Measurements from ENCODE around the gene EFL1. TPM values are rescaled to one million over a fixed set of nuclear protein-coding genes. Genes with fewer than 3 reads are reported as not detected.

Gene EFL1
- total RNA-seq, 1 experiment from 2014 or later: 21.4 TPM

DNA sequence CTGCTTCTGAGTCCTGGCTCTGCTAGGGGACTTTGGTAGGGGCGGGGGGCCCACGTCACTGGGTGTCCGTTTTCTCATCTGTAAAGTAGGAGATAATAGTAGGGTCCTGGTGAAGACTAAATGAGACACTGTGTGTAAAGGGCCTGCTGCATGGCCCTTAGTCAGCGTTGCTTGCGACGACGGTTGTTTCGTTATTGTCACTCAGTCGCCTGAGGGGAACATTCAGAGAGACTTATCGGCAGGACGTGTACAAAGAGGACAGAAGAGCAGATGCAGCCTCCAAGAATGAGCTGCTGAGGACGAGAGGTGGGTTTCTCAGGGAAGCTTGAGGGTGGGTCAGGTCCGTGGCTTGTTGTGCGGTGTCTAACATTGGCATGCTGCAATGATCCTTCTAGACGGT lies 163.9 kb downstream of the EFL1 start:
- Histone ChIP-seq H3K27me3 (ENCODE audit: control insufficient read depth, insufficient read depth, low read length) (no peaks in the 10 kb centered on the region; the same call in none of the 2 replicates), H3K4me3 (ENCODE audit: insufficient read depth, low read depth, low read length) (no peak overlapping the region), H3K36me3 (replicated peaks; ENCODE audit: control insufficient read depth, insufficient read depth, low read length) (no peaks in the 10 kb centered on the region)
- no peak for DNase-seq

DNA sequence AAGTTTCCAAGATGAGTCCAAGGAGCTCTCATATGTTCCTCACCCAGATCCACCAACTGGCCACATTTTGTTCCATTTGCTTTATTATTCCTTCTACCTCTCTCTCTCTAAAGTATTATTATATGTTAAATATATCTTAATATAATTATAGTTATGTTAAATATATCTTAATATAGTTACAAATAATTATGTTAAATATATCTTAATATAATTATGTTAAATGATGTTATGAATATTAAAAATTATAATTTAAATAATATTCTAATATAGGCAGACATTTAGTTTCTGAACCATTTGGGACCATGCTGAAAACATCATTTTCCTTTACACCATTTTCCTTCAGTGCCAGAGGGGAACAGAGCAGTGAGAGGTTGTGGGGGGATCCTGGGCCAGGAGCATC lies 166.7 kb downstream of the EFL1 start:
- Histone ChIP-seq H3K27me3 (ENCODE audit: control insufficient read depth, insufficient read depth, low read length) (no peaks in the 10 kb centered on the region; the same call in none of the 2 replicates), H3K4me3 (ENCODE audit: insufficient read depth, low read depth, low read length) (no peak overlapping the region), H3K36me3 (replicated peaks; ENCODE audit: control insufficient read depth, insufficient read depth, low read length) (no peaks in the 10 kb centered on the region)
- no peak for DNase-seq

DNA sequence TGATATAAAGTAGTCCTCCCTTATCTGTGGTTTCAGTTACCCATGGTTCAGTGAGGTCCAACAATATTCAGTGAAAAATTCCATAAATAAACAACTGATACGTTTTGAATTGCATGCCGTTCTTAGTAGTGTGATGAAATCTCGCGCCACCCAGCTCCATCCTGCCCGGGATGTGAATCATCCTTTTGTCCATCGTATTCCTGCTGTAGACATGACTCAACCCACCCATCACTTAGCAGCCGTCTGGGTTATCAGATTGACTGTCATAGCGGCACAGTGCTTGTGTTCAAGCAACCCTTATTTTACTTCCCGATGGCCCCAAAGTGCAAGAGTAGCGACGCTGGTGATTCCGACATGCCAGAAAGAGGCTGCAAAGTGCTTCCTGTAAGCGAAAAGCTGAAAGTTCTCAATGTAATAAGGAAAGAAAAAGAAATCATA lies 168.7 kb downstream of the EFL1 start:
- no peak for DNase-seq
- Histone ChIP-seq H3K27me3 (ENCODE audit: control insufficient read depth, insufficient read depth, low read length) (no peaks in the 10 kb centered on the region; the same call in 1 of the 2 replicates), H3K4me3 (ENCODE audit: insufficient read depth, low read depth, low read length) (no peak overlapping the region), H3K36me3 (replicated peaks; ENCODE audit: control insufficient read depth, insufficient read depth, low read length) (no peaks in the 10 kb centered on the region)

DNA sequence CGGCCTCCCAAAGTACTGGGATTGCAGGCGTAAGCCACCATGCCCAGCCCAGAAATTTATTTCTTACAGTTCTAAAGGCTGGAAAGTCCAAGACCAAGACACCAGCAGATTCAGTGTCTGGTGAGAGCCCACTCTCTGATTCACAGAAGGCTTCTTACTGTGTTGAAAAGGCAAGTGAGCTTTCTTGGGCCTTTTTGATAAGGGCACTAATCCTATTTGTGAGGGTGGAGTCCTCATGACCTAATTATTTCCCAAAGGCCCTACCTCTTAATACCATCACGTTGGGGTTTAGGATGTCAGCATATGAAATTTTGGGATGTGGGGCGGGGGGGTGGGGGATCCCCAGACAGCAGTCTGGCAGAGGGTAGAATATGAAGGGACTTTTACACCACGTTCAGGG lies 169.2 kb downstream of the EFL1 start:
- Histone ChIP-seq H3K27me3 (ENCODE audit: control insufficient read depth, insufficient read depth, low read length) (no peaks in the 10 kb centered on the region; the same call in 1 of the 2 replicates), H3K36me3 (replicated peaks; ENCODE audit: control insufficient read depth, insufficient read depth, low read length) (no peaks in the 10 kb centered on the region), H3K4me3 (ENCODE audit: insufficient read depth, low read depth, low read length) (no peak overlapping the region)
- DNase-seq: no peak

DNA sequence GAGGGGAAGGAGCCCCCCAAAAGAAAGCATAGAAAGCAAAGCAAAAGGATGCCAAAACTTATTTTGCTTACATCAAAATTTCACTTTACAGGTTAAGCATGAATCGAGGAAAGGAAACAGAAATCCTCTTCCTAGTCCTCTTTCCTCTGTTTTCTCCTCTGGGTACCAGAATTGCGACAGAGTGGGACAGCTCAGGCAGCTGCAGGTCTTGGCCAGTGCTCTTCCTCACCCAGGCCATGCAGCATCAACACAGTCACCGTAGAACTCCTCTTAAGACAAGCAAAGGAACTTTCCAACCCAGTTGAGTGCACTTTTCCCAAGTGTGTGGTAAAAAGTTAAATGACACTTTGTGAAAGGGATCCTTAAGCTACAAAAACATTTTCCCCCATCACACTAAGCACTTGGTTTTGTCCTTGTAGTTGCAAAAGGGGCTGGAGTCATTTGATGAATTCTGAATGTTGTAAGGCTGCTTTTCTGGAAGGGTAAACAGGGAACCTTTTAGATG lies 170.8 kb downstream of the EFL1 start:
- no peaks in the 10 kb centered on the region; the same call in 1 of the 2 replicates for H3K27me3 ChIP-seq (ENCODE audit: control insufficient read depth, insufficient read depth, low read length)
- DNase-seq: no peak
- no peaks in the 10 kb centered on the region for H3K36me3 ChIP-seq (replicated peaks; ENCODE audit: control insufficient read depth, insufficient read depth, low read length)
- no peak overlapping the region for H3K4me3 ChIP-seq (ENCODE audit: insufficient read depth, low read depth, low read length)

- DNase-seq: no peak
- no peaks in the 10 kb centered on the region for H3K36me3 ChIP-seq (replicated peaks; ENCODE audit: control insufficient read depth, insufficient read depth, low read length)
- H3K4me3 ChIP-seq (ENCODE audit: insufficient read depth, low read depth, low read length): no peak overlapping the region
- no peaks in the 10 kb centered on the region for H3K27me3 ChIP-seq (ENCODE audit: control insufficient read depth, insufficient read depth, low read length)
These were observed 176.1 kb downstream of the EFL1 start for GRCh38 chr15:82086243-82086995.

GRCh38 chr15:82081914-82082762 lies 180.4 kb downstream of the EFL1 start:
- no peaks in the 10 kb centered on the region for H3K27me3 ChIP-seq (ENCODE audit: control insufficient read depth, insufficient read depth, low read length)
- H3K36me3 ChIP-seq (replicated peaks; ENCODE audit: control insufficient read depth, insufficient read depth, low read length): no peaks in the 10 kb centered on the region
- H3K4me3 ChIP-seq (ENCODE audit: insufficient read depth, low read depth, low read length): no peak overlapping the region
- DNase-seq: peak; percentile 85

GRCh38 chr15:82080774-82081173 lies 181.8 kb downstream of the EFL1 start:
- H3K36me3 ChIP-seq (replicated peaks; ENCODE audit: control insufficient read depth, insufficient read depth, low read length): no peaks in the 10 kb centered on the region
- no peak for DNase-seq

More at GRCh38 chr15:82080774-82081173, 181.8 kb downstream of the EFL1 start:
- Histone ChIP-seq H3K4me3 (ENCODE audit: insufficient read depth, low read depth, low read length) (no peak overlapping the region), H3K27me3 (ENCODE audit: control insufficient read depth, insufficient read depth, low read length) (no peaks in the 10 kb centered on the region)

Other genes starting within 250 kb of the EFL1 start
- gene MEX3B, start 216.7 kb downstream of the EFL1 start, total RNA-seq (2014; rRNA removed; shearing (Covaris generic)): 9.9 and 14.3 TPM in 2 replicates
- 1.1 and 8.6 TPM in 2 replicates for gene SAXO2, start 84 bp upstream of the EFL1 start, total RNA-seq (2014; rRNA removed; shearing (Covaris generic))
- gene GOLGA6L10, start 86.7 kb upstream of the EFL1 start, total RNA-seq (2014; rRNA removed; shearing (Covaris generic)): 0.59 and 0.85 TPM in 2 replicates
- gene GOLGA6L9, start 167.1 kb upstream of the EFL1 start, total RNA-seq (2014; rRNA removed; shearing (Covaris generic)): 2.5 and 4.0 TPM in 2 replicates

Measured in H7 (cell line).